ENCODE measurements around the gene ANLN.

The ANLN gene

DNA sequence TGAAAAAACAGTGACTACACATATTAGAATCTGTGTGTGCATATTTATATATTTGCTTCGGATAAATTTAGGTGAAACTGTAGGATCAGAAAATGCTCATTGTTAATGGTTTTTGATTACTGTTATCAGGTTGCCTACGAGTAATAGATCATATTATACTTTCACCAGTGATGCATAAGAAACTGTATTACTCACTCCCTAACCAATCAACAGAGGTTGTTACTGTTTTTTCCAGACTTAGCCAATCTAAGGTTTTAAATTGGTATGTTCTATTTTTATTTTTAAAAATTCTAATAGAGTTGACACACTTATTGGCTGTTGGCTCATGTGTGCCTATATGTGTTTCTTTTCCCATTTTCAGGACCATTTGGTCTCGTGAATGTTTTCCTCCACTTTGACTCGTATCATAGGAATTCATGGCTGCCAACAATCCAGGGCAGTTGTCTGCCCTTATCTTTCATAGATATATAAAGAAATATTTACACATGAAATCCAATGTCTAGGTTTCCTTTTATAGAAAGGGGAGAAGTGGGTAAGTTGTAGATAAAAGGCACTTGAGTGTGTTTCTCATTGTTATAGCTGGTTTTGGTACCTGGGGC lies 59.2 kb downstream of the ANLN start:
- TF ChIP-seq, protein P1, sequence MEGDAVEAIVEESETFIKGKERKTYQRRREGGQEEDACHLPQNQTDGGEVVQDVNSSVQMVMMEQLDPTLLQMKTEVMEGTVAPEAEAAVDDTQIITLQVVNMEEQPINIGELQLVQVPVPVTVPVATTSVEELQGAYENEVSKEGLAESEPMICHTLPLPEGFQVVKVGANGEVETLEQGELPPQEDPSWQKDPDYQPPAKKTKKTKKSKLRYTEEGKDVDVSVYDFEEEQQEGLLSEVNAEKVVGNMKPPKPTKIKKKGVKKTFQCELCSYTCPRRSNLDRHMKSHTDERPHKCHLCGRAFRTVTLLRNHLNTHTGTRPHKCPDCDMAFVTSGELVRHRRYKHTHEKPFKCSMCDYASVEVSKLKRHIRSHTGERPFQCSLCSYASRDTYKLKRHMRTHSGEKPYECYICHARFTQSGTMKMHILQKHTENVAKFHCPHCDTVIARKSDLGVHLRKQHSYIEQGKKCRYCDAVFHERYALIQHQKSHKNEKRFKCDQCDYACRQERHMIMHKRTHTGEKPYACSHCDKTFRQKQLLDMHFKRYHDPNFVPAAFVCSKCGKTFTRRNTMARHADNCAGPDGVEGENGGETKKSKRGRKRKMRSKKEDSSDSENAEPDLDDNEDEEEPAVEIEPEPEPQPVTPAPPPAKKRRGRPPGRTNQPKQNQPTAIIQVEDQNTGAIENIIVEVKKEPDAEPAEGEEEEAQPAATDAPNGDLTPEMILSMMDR (conservative IDR thresholded peaks at IDR 0.05; ENCODE audit: control insufficient read depth, insufficient read depth, low read depth, low read length) = no peak
- peak; percentile 22 for DNase-seq (ENCODE audit: low read depth)
- H3K4me3 ChIP-seq (ENCODE audit: control insufficient read depth, low read depth, low read length) = no peak overlapping the region

DNA sequence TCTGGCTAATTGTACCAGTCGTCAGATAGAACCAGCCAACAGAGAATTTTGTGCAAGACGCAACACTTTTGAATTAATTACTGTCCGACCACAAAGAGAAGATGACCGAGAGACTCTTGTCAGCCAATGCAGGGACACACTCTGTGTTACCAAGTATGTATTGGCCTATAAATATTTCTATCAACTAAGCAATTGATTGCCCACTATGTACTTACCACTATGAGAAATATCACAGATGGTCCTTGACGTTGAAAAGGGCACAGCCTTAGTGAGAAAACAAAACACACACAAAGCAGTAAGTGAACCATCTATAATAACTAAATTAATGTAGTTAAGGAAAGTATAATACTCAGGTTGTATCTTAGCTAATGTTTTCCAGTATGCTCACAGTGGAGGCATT lies 60.0 kb downstream of the ANLN start:
- DNase-seq (ENCODE audit: low read depth) = no peak
- TF ChIP-seq, protein P1 (conservative IDR thresholded peaks at IDR 0.05; ENCODE audit: control insufficient read depth, insufficient read depth, low read depth, low read length) = no peak
- H3K4me3 ChIP-seq (ENCODE audit: control insufficient read depth, low read depth, low read length) = no peak overlapping the region

DNA sequence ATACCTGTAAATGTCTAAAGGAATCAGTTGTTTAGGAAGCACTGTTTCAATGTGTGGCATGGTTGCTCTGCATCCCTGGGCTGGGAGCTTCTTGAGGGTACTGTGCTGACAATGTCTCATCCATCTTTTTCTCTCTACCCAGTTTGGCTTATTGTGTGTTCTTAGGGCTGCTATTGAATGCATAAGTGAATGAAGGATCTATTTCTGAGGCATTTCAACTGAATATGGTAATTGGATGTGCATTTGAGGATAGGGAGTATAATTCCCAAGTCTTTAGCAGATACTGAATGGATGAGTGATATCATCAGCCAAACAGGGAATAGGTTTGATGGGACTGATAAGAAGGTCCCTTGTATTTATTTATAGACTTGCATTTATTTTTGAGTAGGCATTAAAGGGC lies 64.1 kb downstream of the ANLN start:
- TF ChIP-seq, protein P1 (conservative IDR thresholded peaks at IDR 0.05; ENCODE audit: control insufficient read depth, insufficient read depth, low read depth, low read length) = no peak
- DNase-seq (ENCODE audit: low read depth) = no peak
- H3K4me3 ChIP-seq (ENCODE audit: control insufficient read depth, low read depth, low read length) = no peak overlapping the region

DNA sequence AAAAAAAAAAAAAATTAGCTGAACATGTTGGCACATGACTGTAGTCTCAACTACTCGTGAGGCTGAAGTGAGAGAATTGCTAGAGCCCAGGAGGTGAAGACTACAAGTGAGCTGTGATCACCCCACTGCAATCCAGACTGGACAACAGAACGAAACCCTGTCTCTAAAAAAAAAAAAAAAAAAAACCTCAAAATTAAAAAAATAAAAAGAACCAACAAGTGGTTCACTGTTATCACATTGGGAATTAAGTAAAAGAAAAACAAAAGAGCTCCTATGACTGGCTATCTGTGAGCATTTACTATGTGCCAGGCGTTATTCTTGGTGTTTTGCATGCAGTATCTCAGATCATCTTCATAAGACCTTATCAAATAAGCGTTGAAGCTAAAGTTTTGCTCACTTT lies 66.0 kb downstream of the ANLN start:
- no peak overlapping the region for H3K4me3 ChIP-seq (ENCODE audit: control insufficient read depth, low read depth, low read length)
- no peak for DNase-seq (ENCODE audit: low read depth)
- TF ChIP-seq, protein P1 (conservative IDR thresholded peaks at IDR 0.05; ENCODE audit: control insufficient read depth, insufficient read depth, low read depth, low read length) = no peak

DNA sequence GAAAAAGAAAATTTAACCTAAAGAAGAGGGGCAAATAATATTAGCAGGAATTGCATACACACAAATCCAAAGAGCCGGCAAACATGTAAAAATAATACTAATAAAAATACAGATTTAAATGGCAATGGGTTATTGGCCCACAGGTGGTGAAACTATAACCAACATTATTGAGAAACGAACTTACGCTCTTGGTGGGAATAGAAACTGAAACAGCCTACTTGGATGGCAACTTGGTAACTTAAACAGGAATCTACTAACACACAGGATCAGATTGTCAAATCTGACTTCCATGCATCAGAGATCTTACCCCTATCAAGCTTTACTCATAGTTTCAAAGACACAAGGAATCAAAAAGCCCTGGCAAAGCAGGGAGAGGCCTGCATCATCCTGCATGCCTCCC lies 66.5 kb downstream of the ANLN start:
- no peak for DNase-seq (ENCODE audit: low read depth)
- H3K4me3 ChIP-seq (ENCODE audit: control insufficient read depth, low read depth, low read length) = no peak overlapping the region
- TF ChIP-seq, protein P1 (conservative IDR thresholded peaks at IDR 0.05; ENCODE audit: control insufficient read depth, insufficient read depth, low read depth, low read length) = no peak

DNA sequence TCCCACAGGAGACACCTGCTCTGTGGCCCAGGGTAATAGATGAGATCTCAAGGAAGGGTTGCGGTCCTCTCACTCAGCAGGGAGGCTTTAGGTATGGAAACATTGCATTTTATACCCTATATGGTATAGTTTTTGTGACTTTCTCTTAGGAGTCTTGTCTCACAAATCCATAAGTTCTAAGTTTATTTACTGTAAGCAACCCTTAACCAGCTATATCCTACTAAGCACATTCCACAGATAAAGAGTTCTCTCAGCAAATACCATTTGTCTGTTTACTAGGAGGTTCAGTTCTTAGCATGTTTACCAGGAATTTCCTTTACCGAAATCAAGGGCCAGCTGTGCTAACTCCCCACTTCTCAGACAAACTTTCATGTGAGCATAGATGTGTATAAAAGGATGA lies 66.9 kb downstream of the ANLN start:
- no peak for DNase-seq (ENCODE audit: low read depth)
- no peak overlapping the region for H3K4me3 ChIP-seq (ENCODE audit: control insufficient read depth, low read depth, low read length)
- TF ChIP-seq, protein P1 (conservative IDR thresholded peaks at IDR 0.05; ENCODE audit: control insufficient read depth, insufficient read depth, low read depth, low read length) = no peak
